ENCODE results near the gene FCAR. TPM values are rescaled to one million over a fixed set of nuclear protein-coding genes. Genes with fewer than 3 reads are reported as not detected.
"Not testable (repeated sequence)": the region's sequence is repeated elsewhere in the genome, so short reads cannot be mapped to it uniquely, and the experiment has no call there.

FCAR gene
- total RNA-seq, 2 donors from 2014 or later, result not detected

DNA sequence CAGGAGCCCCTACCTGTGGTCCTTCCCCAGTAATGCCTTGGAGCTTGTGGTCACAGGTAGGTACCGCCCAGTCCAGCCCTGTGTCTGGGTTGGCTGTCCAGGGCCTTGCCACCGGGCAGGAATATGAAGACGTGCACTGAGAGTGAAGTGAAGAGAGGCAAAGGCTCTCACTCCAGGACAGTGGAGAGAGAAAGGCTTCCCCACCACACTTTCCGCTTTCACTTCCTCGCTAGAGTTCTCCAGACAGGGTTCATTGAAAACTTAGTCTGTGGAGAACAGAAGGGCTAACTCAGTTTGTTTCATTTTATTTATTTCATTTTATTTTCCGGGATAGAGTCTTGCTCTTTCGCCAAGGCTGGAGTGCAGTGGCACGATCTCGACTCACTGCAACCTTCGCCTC is 14.2 kb downstream of the FCAR start:
- no peak for ATAC-seq
- 71 to 81% methylated on average over 9 to 10 of the region's 10 CpGs for WGBS, 2 donors
- Histone ChIP-seq H3K36me3 (replicated peaks in 1 of 2; ENCODE audit: insufficient read depth in 1 of 2, low read depth in 2 of 2) (no peaks in the 10 kb centered on the region), H3K4me3 (no peak overlapping the region), H3K9me3 (no peaks in the 10 kb centered on the region), H3K27ac (no peak overlapping the region), H3K4me1 (no peaks in the 10 kb centered on the region), H3K27me3 (no peaks in the 10 kb centered on the region)
- TF ChIP-seq POLR2A (IDR thresholded peaks at IDR 0.05) (no peak), CTCF (IDR thresholded peaks at IDR 0.05) (no peak)
- intact Hi-C loops (cut with DNase I), result no loop called here
- DNase-seq, result no peak

DNA sequence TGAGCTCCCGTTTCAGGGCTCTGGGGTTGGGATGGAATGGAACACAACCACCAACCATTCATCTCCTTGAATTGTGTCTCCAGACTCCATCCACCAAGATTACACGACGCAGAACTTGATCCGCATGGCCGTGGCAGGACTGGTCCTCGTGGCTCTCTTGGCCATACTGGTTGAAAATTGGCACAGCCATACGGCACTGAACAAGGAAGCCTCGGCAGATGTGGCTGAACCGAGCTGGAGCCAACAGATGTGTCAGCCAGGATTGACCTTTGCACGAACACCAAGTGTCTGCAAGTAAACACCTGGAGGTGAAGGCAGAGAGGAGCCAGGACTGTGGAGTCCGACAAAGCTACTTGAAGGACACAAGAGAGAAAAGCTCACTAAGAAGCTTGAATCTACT is 15.5 kb downstream of the FCAR start:
- Histone ChIP-seq H3K4me3 (no peak overlapping the region), H3K27me3 (no peaks in the 10 kb centered on the region), H3K9me3 (no peaks in the 10 kb centered on the region), H3K27ac (no peak overlapping the region), H3K4me1 (no peaks in the 10 kb centered on the region), H3K36me3 (replicated peaks in 1 of 2; ENCODE audit: insufficient read depth in 1 of 2, low read depth in 2 of 2) (no peaks in the 10 kb centered on the region)
- no peak for ATAC-seq
- no peak for DNase-seq
- intact Hi-C loops (cut with DNase I), result no loop called here
- TF ChIP-seq POLR2A (IDR thresholded peaks at IDR 0.05) (no peak), CTCF (IDR thresholded peaks at IDR 0.05) (no peak)
- 73% methylated on average over 11 of the region's 11 CpGs for WGBS, 2 donors

DNA sequence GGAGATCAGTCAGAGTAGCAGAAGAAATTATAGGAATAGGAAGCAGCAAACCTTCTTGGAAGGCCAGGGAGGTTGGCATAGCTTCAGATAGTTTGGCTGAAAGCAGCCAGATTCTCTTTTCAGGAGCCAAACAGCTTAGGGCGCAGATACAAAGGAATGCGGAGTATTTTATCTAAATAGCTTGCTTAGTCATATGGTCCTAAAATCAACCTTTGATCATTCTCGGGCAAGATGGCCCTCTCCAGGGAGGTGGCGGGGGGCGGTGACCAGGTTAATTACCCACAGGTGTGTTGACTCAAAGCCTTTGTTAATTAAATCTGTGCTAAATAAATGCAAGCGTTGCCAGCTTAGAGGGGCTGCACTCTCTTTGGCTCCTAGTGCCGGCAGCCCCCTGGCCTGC is 19.4 kb downstream of the FCAR start:
- Histone ChIP-seq H3K36me3 (replicated peaks in 1 of 2; ENCODE audit: insufficient read depth in 1 of 2, low read depth in 2 of 2) (no peaks in the 10 kb centered on the region), H3K9me3 (no peaks in the 10 kb centered on the region), H3K27ac (no peak overlapping the region), H3K27me3 (no peaks in the 10 kb centered on the region), H3K4me1 (no peaks in the 10 kb centered on the region), H3K4me3 (no peak overlapping the region)
- WGBS, 2 donors, result 21 to 27% methylated on average over 7 of the region's 7 CpGs
- intact Hi-C loops (cut with DNase I), result no loop called here
- TF ChIP-seq POLR2A (IDR thresholded peaks at IDR 0.05) (no peak), CTCF (IDR thresholded peaks at IDR 0.05) (no peak)
- DNase-seq, result no peak
- no peak for ATAC-seq

DNA sequence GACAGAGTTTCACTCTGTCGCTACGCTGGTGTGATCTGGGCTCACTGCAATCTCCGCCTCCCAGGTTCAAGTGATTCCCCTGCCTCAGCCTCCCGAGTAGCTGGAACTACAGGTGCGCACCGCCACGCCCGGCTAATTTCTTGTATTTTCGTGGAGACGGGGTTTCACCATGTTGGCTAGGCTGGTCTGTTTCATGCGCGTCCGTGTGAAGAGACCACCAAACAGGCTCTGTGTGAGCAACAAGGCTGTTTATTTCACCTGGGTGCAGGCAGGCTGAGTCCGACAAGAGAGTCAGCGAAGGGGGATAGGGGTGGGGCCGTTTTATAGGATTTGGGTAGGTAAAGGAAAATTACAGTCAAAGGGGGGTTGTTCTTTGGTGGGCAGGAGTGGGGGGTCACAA is 20.1 kb downstream of the FCAR start:
- H3K9me3 ChIP-seq; H3K4me1 ChIP-seq; ATAC-seq; intact Hi-C loops (cut with DNase I); DNase-seq; H3K27me3 ChIP-seq; H3K36me3 ChIP-seq (replicated peaks in 1 of 2; ENCODE audit: insufficient read depth in 1 of 2, low read depth in 2 of 2); H3K27ac ChIP-seq; H3K4me3 ChIP-seq: not testable (repeated sequence)
- WGBS, 2 donors, result 73 to 86% methylated on average over 16 of the region's 16 CpGs

DNA sequence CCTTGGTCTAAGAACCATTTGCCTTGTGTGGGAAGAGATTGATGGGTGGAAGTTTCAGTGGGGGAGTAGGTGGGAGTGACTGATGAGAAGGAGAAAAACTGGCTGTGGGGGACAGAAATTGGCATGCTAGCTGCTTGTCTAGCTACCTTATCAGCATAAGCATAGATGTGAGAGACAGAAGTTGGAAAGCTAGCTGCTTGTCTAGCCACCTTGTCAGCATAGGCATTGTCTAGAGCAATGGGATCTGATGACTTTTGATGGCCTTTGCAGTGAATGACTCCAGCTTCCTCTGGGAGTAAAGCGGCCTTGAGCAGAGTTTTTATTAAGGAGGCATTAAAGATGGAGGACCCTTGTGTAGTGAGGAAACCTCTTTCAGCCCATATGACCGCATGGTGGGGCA is 22.0 kb downstream of the FCAR start:
- ATAC-seq, result no peak
- 58 to 80% methylated on average over 2 of the region's 2 CpGs for WGBS, 2 donors
- no peak overlapping the region for H3K4me3 ChIP-seq
- no peaks in the 10 kb centered on the region for H3K4me1 ChIP-seq
- intact Hi-C loops (cut with DNase I), result no loop called here
- TF ChIP-seq POLR2A (IDR thresholded peaks at IDR 0.05) (no peak), CTCF (IDR thresholded peaks at IDR 0.05) (no peak)
- DNase-seq, result no peak
- H3K27me3 ChIP-seq, result no peaks in the 10 kb centered on the region
- no peaks in the 10 kb centered on the region for H3K36me3 ChIP-seq (replicated peaks in 1 of 2; ENCODE audit: insufficient read depth in 1 of 2, low read depth in 2 of 2)
- no peaks in the 10 kb centered on the region for H3K9me3 ChIP-seq
- no peak overlapping the region for H3K27ac ChIP-seq

DNA sequence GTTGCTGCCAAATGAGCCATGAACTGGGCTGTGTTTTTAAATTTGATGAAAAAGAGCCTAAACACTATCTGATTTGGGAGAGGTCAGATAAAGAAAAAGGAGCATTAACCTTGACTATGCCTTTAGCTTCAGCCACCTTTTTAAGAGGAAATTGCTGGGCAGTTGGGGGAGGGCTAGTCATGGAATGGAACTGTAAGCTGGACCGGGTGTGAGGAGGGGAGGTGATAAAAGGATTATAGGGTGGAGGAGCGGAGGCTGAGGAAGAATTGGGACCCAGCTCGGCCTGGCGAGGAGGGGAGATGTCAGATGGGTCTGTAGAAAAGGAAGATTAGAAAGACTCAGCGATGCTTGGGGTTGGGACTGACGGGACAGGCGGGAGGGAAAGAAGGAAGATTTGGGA is 24.6 kb downstream of the FCAR start:
- H3K27me3 ChIP-seq; H3K4me1 ChIP-seq; DNase-seq; H3K36me3 ChIP-seq (replicated peaks in 1 of 2; ENCODE audit: insufficient read depth in 1 of 2, low read depth in 2 of 2); ATAC-seq; H3K27ac ChIP-seq; H3K4me3 ChIP-seq; H3K9me3 ChIP-seq; intact Hi-C loops (cut with DNase I): not testable (repeated sequence)
- WGBS, 2 donors, result 37 to 48% methylated on average over 7 of the region's 7 CpGs

DNA sequence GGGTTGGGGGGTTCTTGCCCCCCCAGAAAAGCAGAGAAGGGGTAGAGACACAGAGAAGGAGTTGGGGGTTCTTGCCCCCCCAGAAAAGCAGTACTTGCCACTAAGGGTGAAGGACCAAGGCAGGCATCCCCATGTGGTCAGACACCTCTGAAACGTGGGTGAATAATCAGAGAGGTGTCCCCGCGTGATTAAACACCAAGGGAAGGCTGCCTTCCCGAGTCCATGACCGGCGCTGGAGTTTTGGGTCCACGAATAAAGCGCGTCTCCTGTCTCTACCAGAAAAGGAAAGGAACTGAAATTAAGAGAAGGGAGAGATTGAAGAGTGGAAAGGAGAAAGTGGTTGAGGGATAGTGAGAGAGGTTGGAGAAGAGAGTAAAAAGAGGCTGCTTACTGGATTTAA is 25.6 kb downstream of the FCAR start:
- H3K4me1 ChIP-seq; H3K27ac ChIP-seq; H3K27me3 ChIP-seq; H3K36me3 ChIP-seq (replicated peaks in 1 of 2; ENCODE audit: insufficient read depth in 1 of 2, low read depth in 2 of 2); DNase-seq; ATAC-seq; H3K4me3 ChIP-seq; H3K9me3 ChIP-seq; intact Hi-C loops (cut with DNase I): not testable (repeated sequence)
- WGBS, 2 donors, result 52 to 65% methylated on average over 9 of the region's 9 CpGs

GRCh38 chr19:54901153-54901552 is 27.1 kb downstream of the FCAR start:
- H3K36me3 ChIP-seq (replicated peaks in 1 of 2; ENCODE audit: insufficient read depth in 1 of 2, low read depth in 2 of 2); intact Hi-C loops (cut with DNase I); H3K9me3 ChIP-seq; ATAC-seq; H3K4me1 ChIP-seq; H3K27me3 ChIP-seq; H3K27ac ChIP-seq; H3K4me3 ChIP-seq: not testable (repeated sequence)
- DNase-seq, result peak in 1 of 4 donors; percentile 47
- 59 to 68% methylated on average over 8 of the region's 8 CpGs for WGBS, 2 donors

Measured in body of pancreas (tissue), 4 donors.